Measurements from ENCODE around the gene NIM1K. TPM values are rescaled to one million over a fixed set of nuclear protein-coding genes. Genes with fewer than 3 reads are reported as not detected.
"Not testable (repeated sequence)": the region's sequence is repeated elsewhere in the genome, so short reads cannot be mapped to it uniquely, and the experiment has no call there.

The NIM1K gene
- total RNA-seq, 1 donor from 2014 or later: 0.07 TPM

DNA sequence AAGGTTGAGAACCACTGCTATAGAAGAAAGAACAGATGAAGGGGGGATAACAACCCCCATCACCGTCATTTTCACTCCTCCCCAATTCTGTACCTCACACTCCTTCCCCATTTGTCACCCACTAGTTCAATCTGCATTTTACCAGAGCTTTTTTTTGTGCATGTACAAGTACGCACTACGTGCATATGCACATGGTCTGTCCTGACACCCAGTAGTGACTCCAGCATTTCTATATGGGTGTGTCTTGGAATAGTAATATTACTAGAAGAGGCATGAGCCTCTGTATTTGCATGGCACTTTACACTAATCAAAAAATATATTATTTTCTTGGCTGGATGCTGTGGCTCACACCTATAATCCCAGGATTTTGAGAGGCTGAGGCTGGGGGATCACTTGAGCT lies 38.7 kb downstream of the NIM1K start:
- DNase-seq (ENCODE audit: low read depth, low spot score): no peak

DNA sequence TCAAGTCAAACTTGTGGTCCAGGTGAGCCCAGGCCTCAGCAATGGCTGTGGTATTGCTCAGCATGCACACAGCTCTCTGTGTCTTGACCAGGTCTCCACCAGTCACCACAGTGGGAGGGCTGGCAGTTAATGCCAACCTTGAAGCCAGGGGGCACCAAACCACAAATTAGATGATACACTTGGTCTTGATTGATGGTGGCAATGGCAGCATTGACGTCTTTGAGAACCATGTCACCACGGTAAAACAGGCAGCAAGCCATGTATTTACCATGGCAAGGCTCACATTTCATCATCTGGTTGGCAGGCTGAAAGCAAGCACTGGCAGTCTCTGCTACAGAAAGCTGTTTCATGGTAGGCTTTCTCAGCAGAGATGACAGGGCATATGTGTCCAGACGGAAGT lies 40.0 kb downstream of the NIM1K start:
- DNase-seq (ENCODE audit: low read depth, low spot score): no peak

GRCh38 chr5:43232943-43233833 lies 41.2 kb downstream of the NIM1K start:
- DNase-seq (ENCODE audit: low read depth, low spot score): no peak

- no peak for DNase-seq (ENCODE audit: low read depth, low spot score)
These were observed 41.9 kb downstream of the NIM1K start for GRCh38 chr5:43233946-43234345.

- DNase-seq (ENCODE audit: low read depth, low spot score): no peak
These were observed 44.8 kb downstream of the NIM1K start for GRCh38 chr5:43236653-43237355.

DNA sequence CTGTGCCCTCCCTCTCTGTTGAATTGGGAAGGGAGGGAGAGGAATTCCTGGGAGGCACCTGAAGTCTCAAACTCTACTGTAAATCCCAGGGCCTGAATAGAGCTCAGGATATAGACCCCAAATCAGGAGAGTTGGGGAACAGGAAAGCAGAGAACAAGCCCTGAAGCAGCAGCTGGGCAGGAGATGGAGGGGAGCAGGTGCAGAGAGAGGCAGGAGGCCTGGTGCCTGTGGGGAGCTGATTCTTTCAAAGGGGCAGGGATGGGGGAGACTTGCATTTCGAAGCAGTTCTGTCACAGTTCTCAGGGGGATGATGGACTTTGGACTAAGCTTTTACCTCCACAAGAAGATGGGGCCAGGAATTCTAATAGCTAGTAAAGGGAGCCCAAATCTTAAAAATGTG lies 50.2 kb downstream of the NIM1K start:
- no peak for DNase-seq (ENCODE audit: low read depth, low spot score)

GRCh38 chr5:43243270-43243669 lies 51.2 kb downstream of the NIM1K start:
- no peak for DNase-seq (ENCODE audit: low read depth, low spot score)

DNA sequence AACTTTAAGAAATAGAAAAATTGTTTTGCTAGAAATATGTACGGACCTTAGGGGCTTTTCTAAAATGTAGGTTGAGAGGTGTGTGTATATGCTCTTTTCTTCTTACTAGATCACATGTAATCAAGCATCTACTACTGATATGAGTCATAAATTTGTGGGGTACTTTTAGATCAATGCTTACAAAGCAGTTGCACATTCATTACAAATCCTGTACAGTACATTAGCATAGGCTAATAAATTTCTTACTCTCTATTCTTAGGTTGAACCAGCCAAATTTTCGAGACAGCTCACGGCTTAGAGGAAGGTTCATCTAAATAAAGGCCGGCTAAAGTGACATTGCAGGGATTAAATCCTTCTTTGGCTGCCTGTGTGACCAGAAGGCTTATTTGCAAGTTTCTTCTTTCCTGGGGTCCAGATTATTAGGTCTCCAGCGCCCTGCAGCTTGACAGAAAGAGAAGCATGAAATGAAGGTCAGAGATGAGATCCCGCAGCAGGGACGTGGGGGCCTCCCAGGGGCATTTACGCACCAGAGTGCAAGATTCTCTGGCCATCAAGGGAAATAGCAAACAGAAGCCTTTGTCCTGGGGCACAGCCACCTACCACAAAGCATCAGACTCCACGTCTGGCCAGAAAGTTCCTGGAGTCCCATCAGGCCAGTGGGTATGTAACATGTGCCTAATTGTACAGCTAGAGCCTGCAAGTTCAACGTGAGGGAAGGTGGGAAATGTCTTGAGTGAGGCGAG lies 53.0 kb downstream of the NIM1K start:
- no peak for DNase-seq (ENCODE audit: low read depth, low spot score)

- no peak for DNase-seq (ENCODE audit: low read depth, low spot score)
These were observed 53.8 kb downstream of the NIM1K start for GRCh38 chr5:43245724-43246385.

DNA sequence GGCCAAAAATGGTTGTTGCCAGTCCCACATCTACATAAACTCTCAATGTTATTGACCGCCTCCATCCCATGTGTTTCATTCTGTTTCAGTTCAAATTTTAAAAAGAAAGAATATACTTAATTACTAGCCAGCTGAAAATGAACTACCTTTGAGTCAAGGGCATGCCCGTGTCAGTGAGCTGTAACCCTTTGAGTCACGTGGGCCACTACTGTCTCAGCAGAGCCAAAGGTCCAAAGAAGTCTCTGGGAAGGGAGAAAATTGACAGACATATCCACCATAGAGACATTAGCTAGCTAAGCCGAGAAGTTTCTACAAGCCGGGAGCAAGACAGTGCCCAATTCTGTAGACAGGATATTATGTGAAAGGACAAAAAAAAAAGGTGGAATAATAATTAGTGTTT lies 59.7 kb downstream of the NIM1K start:
- no peak for DNase-seq (ENCODE audit: low read depth, low spot score)

DNA sequence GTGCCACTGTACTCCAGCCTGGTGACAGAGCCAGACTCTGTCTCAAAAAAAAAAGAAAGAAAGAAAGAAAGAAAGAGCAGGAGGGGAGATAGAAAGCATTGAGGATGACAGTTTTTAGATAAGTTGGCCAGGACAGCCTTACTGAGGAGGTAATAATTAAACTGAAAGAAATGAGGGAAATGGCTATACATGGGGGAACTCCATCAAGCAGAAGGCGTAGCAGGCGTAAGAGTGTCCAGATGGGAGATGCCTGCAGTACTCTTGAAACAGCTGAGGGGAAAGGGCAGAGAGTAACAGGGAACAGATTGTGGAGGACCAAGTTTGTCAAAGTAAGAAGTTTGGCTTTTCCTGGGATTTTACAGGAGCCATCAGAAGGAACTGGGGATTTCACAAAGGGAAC lies 63.7 kb downstream of the NIM1K start:
- DNase-seq (ENCODE audit: low read depth, low spot score): no peak

GRCh38 chr5:43256261-43256966 lies 64.4 kb downstream of the NIM1K start:
- DNase-seq (ENCODE audit: low read depth, low spot score): no peak

DNA sequence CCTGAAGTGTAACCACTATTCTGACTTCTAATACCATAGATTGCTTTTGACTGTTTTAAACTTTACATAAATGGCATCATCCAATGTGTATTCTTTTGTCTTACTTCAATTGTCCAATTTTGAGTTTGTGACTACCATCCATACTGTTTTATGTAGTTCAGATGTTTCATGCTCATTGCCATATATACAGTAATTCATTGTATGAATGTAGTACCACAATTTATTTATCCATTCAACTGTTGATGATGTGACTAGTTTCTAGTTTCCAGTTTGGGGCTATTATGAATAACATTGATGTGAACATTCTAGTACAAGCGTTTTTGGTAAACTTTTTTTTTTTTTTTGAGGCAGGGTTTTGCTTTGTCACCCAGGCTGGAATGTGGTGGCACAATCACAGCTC lies 66.1 kb downstream of the NIM1K start:
- DNase-seq (ENCODE audit: low read depth, low spot score): no peak

DNA sequence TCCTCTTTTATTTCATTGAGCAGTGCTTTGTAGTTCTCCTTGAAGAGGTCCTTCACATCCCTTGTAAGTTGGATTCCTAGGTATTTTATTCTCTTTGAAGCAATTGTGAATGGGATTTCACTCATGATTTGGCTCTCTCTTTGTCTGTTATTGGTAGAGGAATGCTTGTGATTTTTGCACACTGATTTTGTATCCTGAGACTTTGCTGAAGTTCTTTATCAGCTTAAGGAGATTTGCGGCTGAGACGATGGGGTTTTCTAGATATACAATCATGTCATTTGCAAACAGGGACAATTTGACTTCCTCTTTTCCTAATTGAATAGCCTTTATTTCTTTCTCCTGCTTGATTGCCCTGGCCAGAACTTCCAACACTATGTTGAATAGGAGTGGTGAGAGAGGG lies 70.2 kb downstream of the NIM1K start:
- not testable (repeated sequence) for DNase-seq (ENCODE audit: low read depth, low spot score)

- no peak for DNase-seq (ENCODE audit: low read depth, low spot score)
These were observed 76.3 kb downstream of the NIM1K start for GRCh38 chr5:43268188-43268820.

DNA sequence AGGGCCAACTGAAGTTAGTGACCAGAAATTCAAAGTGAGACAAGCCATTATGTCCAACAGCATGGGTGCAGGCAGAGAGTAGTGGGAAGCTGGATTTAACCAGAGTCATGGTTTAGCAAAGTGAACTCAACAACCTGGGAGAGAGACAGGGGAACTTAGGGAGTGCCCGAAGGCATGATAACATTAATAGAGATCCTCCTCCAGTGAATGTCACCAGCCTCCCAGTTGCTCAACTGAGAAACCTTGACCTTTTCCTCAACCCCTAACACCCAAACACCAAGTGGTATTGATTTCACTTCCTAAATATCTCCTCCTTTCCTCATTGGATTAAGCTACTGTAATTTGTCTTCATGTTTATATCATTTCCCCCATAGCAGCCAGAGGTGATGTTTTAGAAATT lies 78.6 kb downstream of the NIM1K start:
- DNase-seq (ENCODE audit: low read depth, low spot score): no peak

DNA sequence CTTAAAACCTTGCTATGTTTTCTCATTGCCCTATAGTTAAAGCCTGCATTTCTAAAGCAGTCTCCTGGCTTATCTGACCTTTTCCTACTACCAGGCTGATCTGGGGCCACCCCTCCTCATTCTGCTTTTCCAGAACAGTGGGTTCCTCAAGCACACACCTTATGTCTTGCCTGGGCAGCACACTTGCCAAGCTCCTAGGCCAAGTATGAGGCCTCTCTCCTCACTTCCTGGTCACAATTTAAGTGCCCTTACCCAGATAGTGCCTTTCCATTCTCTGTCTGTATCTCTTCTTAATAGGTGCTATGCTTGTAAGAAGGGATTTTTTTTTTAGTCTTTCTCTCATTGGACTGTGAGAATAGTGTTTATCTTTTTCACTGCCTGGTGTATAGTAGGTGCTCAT lies 81.5 kb downstream of the NIM1K start:
- DNase-seq (ENCODE audit: low read depth, low spot score): no peak

- no peak for DNase-seq (ENCODE audit: low read depth, low spot score)
These were observed 82.5 kb downstream of the NIM1K start for GRCh38 chr5:43274435-43275114.

DNA sequence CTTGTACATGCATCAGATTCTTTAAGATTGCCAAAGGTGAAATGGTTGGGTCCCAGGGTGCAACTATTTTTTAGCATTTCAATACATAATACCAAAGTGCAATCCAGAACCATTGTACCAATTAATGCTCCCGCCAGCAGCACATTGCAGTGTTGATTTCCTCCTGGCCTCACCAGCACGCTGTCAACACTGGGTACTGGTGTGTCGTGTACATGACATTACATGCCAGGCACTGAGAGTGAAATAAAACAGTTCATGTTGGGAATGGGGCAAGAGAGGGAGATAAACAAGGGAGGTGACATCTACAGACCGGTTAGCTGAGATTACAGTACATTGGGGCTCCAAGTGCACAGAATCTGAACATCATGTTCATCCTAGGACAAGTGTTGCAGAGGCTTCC lies 83.4 kb downstream of the NIM1K start:
- no peak for DNase-seq (ENCODE audit: low read depth, low spot score)
